ENCODE measurements around the gene FBXW4.

The FBXW4 gene

GRCh38 chr10:101585841-101586240 is 109.1 kb downstream of the FBXW4 start:
- no peak overlapping the region for H3K9ac ChIP-seq (ENCODE audit: insufficient read length)
- H3K4me3 ChIP-seq = no peak overlapping the region
- DNase-seq (ENCODE audit: low read depth, low spot score) = no peak
- no peak overlapping the region for H3K27ac ChIP-seq
- no peak for TF ChIP-seq EZH2 (IDR thresholded peaks at IDR 0.05)
- TF ChIP-seq FOXP2 (optimal IDR thresholded peaks at IDR 0.05; ENCODE audit: control extremely low read depth, extremely low read length, insufficient read depth) = no peak
- no peak for TF ChIP-seq POLR2AphosphoS5 (IDR thresholded peaks at IDR 0.05; ENCODE audit: borderline replicate concordance, low read depth, low read length)
- no peaks in the 10 kb centered on the region for H3K9me3 ChIP-seq (ENCODE audit: low read depth, low read length)
- H3K36me3 ChIP-seq (ENCODE audit: insufficient read depth, low read length) = no peaks in the 10 kb centered on the region

GRCh38 chr10:101580486-101581399 is 114.2 kb downstream of the FBXW4 start:
- Histone ChIP-seq H3K9ac (ENCODE audit: insufficient read length) (no peak overlapping the region), H3K36me3 (ENCODE audit: insufficient read depth, low read length) (no peaks in the 10 kb centered on the region), H3K27ac (no peak overlapping the region), H3K4me3 (no peak overlapping the region), H3K9me3 (ENCODE audit: low read depth, low read length) (no peaks in the 10 kb centered on the region)
- TF ChIP-seq FOXP2 (optimal IDR thresholded peaks at IDR 0.05; ENCODE audit: control extremely low read depth, extremely low read length, insufficient read depth) (no peak), EZH2 (IDR thresholded peaks at IDR 0.05) (no peak), POLR2AphosphoS5 (IDR thresholded peaks at IDR 0.05; ENCODE audit: borderline replicate concordance, low read depth, low read length) (no peak)
- DNase-seq (ENCODE audit: low read depth, low spot score) = no peak

GRCh38 chr10:101579516-101579870 is 115.5 kb downstream of the FBXW4 start:
- TF ChIP-seq FOXP2 (optimal IDR thresholded peaks at IDR 0.05; ENCODE audit: control extremely low read depth, extremely low read length, insufficient read depth) (no peak), POLR2AphosphoS5 (IDR thresholded peaks at IDR 0.05; ENCODE audit: borderline replicate concordance, low read depth, low read length) (no peak), EZH2 (IDR thresholded peaks at IDR 0.05) (no peak)
- no peak overlapping the region for H3K9ac ChIP-seq (ENCODE audit: insufficient read length)
- DNase-seq (ENCODE audit: low read depth, low spot score) = no peak
- H3K36me3 ChIP-seq (ENCODE audit: insufficient read depth, low read length) = no peaks in the 10 kb centered on the region
- no peak overlapping the region for H3K4me3 ChIP-seq
- H3K9me3 ChIP-seq (ENCODE audit: low read depth, low read length) = no peaks in the 10 kb centered on the region
- no peak overlapping the region for H3K27ac ChIP-seq

GRCh38 chr10:101578803-101579515 is 116.0 kb downstream of the FBXW4 start:
- TF ChIP-seq POLR2AphosphoS5 (IDR thresholded peaks at IDR 0.05; ENCODE audit: borderline replicate concordance, low read depth, low read length) = no peak
- TF ChIP-seq FOXP2 (optimal IDR thresholded peaks at IDR 0.05; ENCODE audit: control extremely low read depth, extremely low read length, insufficient read depth) = no peak
- TF ChIP-seq EZH2 (IDR thresholded peaks at IDR 0.05) = no peak
- no peak for DNase-seq (ENCODE audit: low read depth, low spot score)
- no peaks in the 10 kb centered on the region for H3K9me3 ChIP-seq (ENCODE audit: low read depth, low read length)
- no peak overlapping the region for H3K9ac ChIP-seq (ENCODE audit: insufficient read length)
- H3K4me3 ChIP-seq = no peak overlapping the region
- no peaks in the 10 kb centered on the region for H3K36me3 ChIP-seq (ENCODE audit: insufficient read depth, low read length)
- no peak overlapping the region for H3K27ac ChIP-seq

- H3K36me3 ChIP-seq (ENCODE audit: insufficient read depth, low read length) = no peaks in the 10 kb centered on the region
- no peaks in the 10 kb centered on the region for H3K9me3 ChIP-seq (ENCODE audit: low read depth, low read length)
- no peak overlapping the region for H3K9ac ChIP-seq (ENCODE audit: insufficient read length)
- TF ChIP-seq FOXP2 (optimal IDR thresholded peaks at IDR 0.05; ENCODE audit: control extremely low read depth, extremely low read length, insufficient read depth) = no peak
- no peak for TF ChIP-seq POLR2AphosphoS5 (IDR thresholded peaks at IDR 0.05; ENCODE audit: borderline replicate concordance, low read depth, low read length)
- TF ChIP-seq EZH2 (IDR thresholded peaks at IDR 0.05) = no peak
- H3K4me3 ChIP-seq = no peak overlapping the region
- H3K27ac ChIP-seq = no peak overlapping the region
- DNase-seq (ENCODE audit: low read depth, low spot score) = no peak
Observed at GRCh38 chr10:101578192-101578591, 116.8 kb downstream of the FBXW4 start.

GRCh38 chr10:101577121-101577871 is 117.7 kb downstream of the FBXW4 start:
- H3K9me3 ChIP-seq (ENCODE audit: low read depth, low read length) = no peaks in the 10 kb centered on the region
- no peak for TF ChIP-seq FOXP2 (optimal IDR thresholded peaks at IDR 0.05; ENCODE audit: control extremely low read depth, extremely low read length, insufficient read depth)
- no peak for TF ChIP-seq POLR2AphosphoS5 (IDR thresholded peaks at IDR 0.05; ENCODE audit: borderline replicate concordance, low read depth, low read length)
- TF ChIP-seq EZH2 (IDR thresholded peaks at IDR 0.05) = no peak
- H3K27ac ChIP-seq = no peak overlapping the region
- H3K36me3 ChIP-seq (ENCODE audit: insufficient read depth, low read length) = no peaks in the 10 kb centered on the region
- no peak overlapping the region for H3K9ac ChIP-seq (ENCODE audit: insufficient read length)
- no peak overlapping the region for H3K4me3 ChIP-seq
- DNase-seq (ENCODE audit: low read depth, low spot score) = no peak

GRCh38 chr10:101576211-101576863 is 118.6 kb downstream of the FBXW4 start:
- no peak overlapping the region for H3K27ac ChIP-seq
- H3K9me3 ChIP-seq (ENCODE audit: low read depth, low read length) = no peaks in the 10 kb centered on the region
- H3K36me3 ChIP-seq (ENCODE audit: insufficient read depth, low read length) = no peaks in the 10 kb centered on the region
- DNase-seq (ENCODE audit: low read depth, low spot score) = no peak
- no peak for TF ChIP-seq EZH2 (IDR thresholded peaks at IDR 0.05)
- TF ChIP-seq FOXP2 (optimal IDR thresholded peaks at IDR 0.05; ENCODE audit: control extremely low read depth, extremely low read length, insufficient read depth) = no peak
- no peak for TF ChIP-seq POLR2AphosphoS5 (IDR thresholded peaks at IDR 0.05; ENCODE audit: borderline replicate concordance, low read depth, low read length)
- H3K4me3 ChIP-seq = no peak overlapping the region
- H3K9ac ChIP-seq (ENCODE audit: insufficient read length) = no peak overlapping the region
